Myocyte (in vitro differentiated cells): ENCODE results near the gene EDC4. TPM values are rescaled to one million over a fixed set of nuclear protein-coding genes. Genes with fewer than 3 reads are reported as not detected.
"Not testable (repeated sequence)": the region's sequence is repeated elsewhere in the genome, so short reads cannot be mapped to it uniquely, and the experiment has no call there.

Experiments
- DNase-seq: peaks from one replicate; pipeline ENCODE4 v3.0.0-alpha.2; 2012; ENCODE audit warnings: low read depth
- total RNA-seq: library from RNA; depleted of rRNA; stranded (reverse); fragments of >200 nt; gene quantifications from 2 replicates; pipeline ENCODE4 v1.2.3, GENCODE V29; 2014

Gene EDC4
- total RNA-seq, 1 donor from 2014 or later: 164 TPM

- no peak for DNase-seq
Measured at GRCh38 chr16:67848118-67848517, 24.7 kb upstream of the EDC4 start.

GRCh38 chr16:67853670-67854069, 19.2 kb upstream of the EDC4 start:
- DNase-seq: no peak

GRCh38 chr16:67855789-67856188, 17.1 kb upstream of the EDC4 start:
- no peak for DNase-seq

GRCh38 chr16:67856927-67857546, 15.8 kb upstream of the EDC4 start:
- no peak for DNase-seq

- peak; percentile 88 for DNase-seq
Measured at GRCh38 chr16:67857547-67858233, 15.2 kb upstream of the EDC4 start.

GRCh38 chr16:67858500-67858899, 14.4 kb upstream of the EDC4 start:
- DNase-seq: no peak

GRCh38 chr16:67860589-67861398, 12.1 kb upstream of the EDC4 start:
- DNase-seq: peak; percentile 74

GRCh38 chr16:67861877-67862276, 11.0 kb upstream of the EDC4 start:
- no peak for DNase-seq

- DNase-seq: peak; percentile 92
Measured at GRCh38 chr16:67862623-67863583, 9.9 kb upstream of the EDC4 start.

- not testable (repeated sequence) for DNase-seq
Measured at GRCh38 chr16:67864044-67864443, 8.8 kb upstream of the EDC4 start.

- no peak for DNase-seq
Measured at GRCh38 chr16:67864594-67864993, 8.3 kb upstream of the EDC4 start.

GRCh38 chr16:67865318-67865717, 7.5 kb upstream of the EDC4 start:
- peak; percentile 52 for DNase-seq

GRCh38 chr16:67868290-67868689, 4.6 kb upstream of the EDC4 start:
- no peak for DNase-seq

GRCh38 chr16:67869653-67870052, 3.2 kb upstream of the EDC4 start:
- no peak for DNase-seq

GRCh38 chr16:67871256-67871655, 1.6 kb upstream of the EDC4 start:
- no peak for DNase-seq

- DNase-seq: no peak
Measured at GRCh38 chr16:67872131-67872630, 671 bp upstream of the EDC4 start.

GRCh38 chr16:67873435-67874370, 851 bp downstream of the EDC4 start:
- no peak for DNase-seq

- DNase-seq: peak; percentile 47
Measured at GRCh38 chr16:67874372-67874771, 1.5 kb downstream of the EDC4 start.

GRCh38 chr16:67877064-67877463, 4.2 kb downstream of the EDC4 start:
- DNase-seq: no peak

GRCh38 chr16:67878232-67878631, 5.4 kb downstream of the EDC4 start:
- DNase-seq: no peak
